ENCODE measurements around the gene SIRPB2.

SIRPB2 gene

GRCh38 chr20:1489764-1490436 is 1.3 kb downstream of the SIRPB2 start:
- Mint-ChIP-seq H3K9me3 (no peaks in the 10 kb centered on the region), H3K27me3 (peaks cover 23% of the 10 kb centered on the region), H3K4me1 (ENCODE audit: low read depth) (peaks cover 14% of the 10 kb centered on the region), H3K36me3 (ENCODE audit: low read depth) (no peaks in the 10 kb centered on the region), H3K4me3 (no peak overlapping the region), H3K27ac (no peak overlapping the region)

- no peaks in the 10 kb centered on the region for H3K9me3 Mint-ChIP-seq
- peaks cover 25% of the 10 kb centered on the region for H3K27me3 Mint-ChIP-seq
- H3K4me3 Mint-ChIP-seq, result no peak overlapping the region
- no peaks in the 10 kb centered on the region for H3K36me3 Mint-ChIP-seq (ENCODE audit: low read depth)
- peaks cover 14% of the 10 kb centered on the region for H3K4me1 Mint-ChIP-seq (ENCODE audit: low read depth)
- H3K27ac Mint-ChIP-seq, result no peak overlapping the region
These were observed 1.9 kb downstream of the SIRPB2 start for GRCh38 chr20:1489325-1489724.

- H3K27me3 Mint-ChIP-seq, result peaks cover 27% of the 10 kb centered on the region
- no peaks in the 10 kb centered on the region for H3K36me3 Mint-ChIP-seq (ENCODE audit: low read depth)
- no peaks in the 10 kb centered on the region for H3K9me3 Mint-ChIP-seq
- H3K4me3 Mint-ChIP-seq, result no peak overlapping the region
- no peak overlapping the region for H3K27ac Mint-ChIP-seq
- no peaks in the 10 kb centered on the region for H3K4me1 Mint-ChIP-seq (ENCODE audit: low read depth)
These were observed 4.7 kb downstream of the SIRPB2 start for GRCh38 chr20:1486566-1486965.

- H3K9me3 Mint-ChIP-seq, result no peaks in the 10 kb centered on the region
- H3K27me3 Mint-ChIP-seq, result peaks cover 22% of the 10 kb centered on the region
- no peaks in the 10 kb centered on the region for H3K4me1 Mint-ChIP-seq (ENCODE audit: low read depth)
- no peak overlapping the region for H3K4me3 Mint-ChIP-seq
- H3K36me3 Mint-ChIP-seq (ENCODE audit: low read depth), result no peaks in the 10 kb centered on the region
- no peak overlapping the region for H3K27ac Mint-ChIP-seq
These were observed 6.6 kb downstream of the SIRPB2 start for GRCh38 chr20:1484438-1485116.

- H3K36me3 Mint-ChIP-seq (ENCODE audit: low read depth), result no peaks in the 10 kb centered on the region
- H3K9me3 Mint-ChIP-seq, result no peaks in the 10 kb centered on the region
- H3K4me3 Mint-ChIP-seq, result no peak overlapping the region
- H3K27me3 Mint-ChIP-seq, result peaks cover 15% of the 10 kb centered on the region
- H3K4me1 Mint-ChIP-seq (ENCODE audit: low read depth), result no peaks in the 10 kb centered on the region
- H3K27ac Mint-ChIP-seq, result no peak overlapping the region
These were observed 11.2 kb downstream of the SIRPB2 start for GRCh38 chr20:1479831-1480595.

- Mint-ChIP-seq H3K27ac (no peak overlapping the region), H3K36me3 (ENCODE audit: low read depth) (no peaks in the 10 kb centered on the region), H3K4me1 (ENCODE audit: low read depth) (no peaks in the 10 kb centered on the region), H3K27me3 (peaks cover 4% of the 10 kb centered on the region), H3K4me3 (no peak overlapping the region), H3K9me3 (no peaks in the 10 kb centered on the region)
These were observed 12.7 kb downstream of the SIRPB2 start for GRCh38 chr20:1478566-1478965.

GRCh38 chr20:1477896-1478490 is 13.2 kb downstream of the SIRPB2 start:
- Mint-ChIP-seq H3K4me3 (no peak overlapping the region), H3K27ac (no peak overlapping the region)

GRCh38 chr20:1474817-1475603 is 16.2 kb downstream of the SIRPB2 start:
- Mint-ChIP-seq H3K9me3 (no peaks in the 10 kb centered on the region), H3K27ac (no peak overlapping the region), H3K36me3 (ENCODE audit: low read depth) (no peaks in the 10 kb centered on the region), H3K4me1 (ENCODE audit: low read depth) (no peaks in the 10 kb centered on the region), H3K27me3 (peaks cover 4% of the 10 kb centered on the region), H3K4me3 (no peak overlapping the region)

More at GRCh38 chr20:1477896-1478490, 13.2 kb downstream of the SIRPB2 start:
- Mint-ChIP-seq H3K9me3 (no peaks in the 10 kb centered on the region), H3K4me1 (ENCODE audit: low read depth) (no peaks in the 10 kb centered on the region), H3K27me3 (peaks cover 4% of the 10 kb centered on the region), H3K36me3 (ENCODE audit: low read depth) (no peaks in the 10 kb centered on the region)

- H3K36me3 Mint-ChIP-seq (ENCODE audit: low read depth), result no peaks in the 10 kb centered on the region
- H3K9me3 Mint-ChIP-seq, result no peaks in the 10 kb centered on the region
- no peaks in the 10 kb centered on the region for H3K4me1 Mint-ChIP-seq (ENCODE audit: low read depth)
- H3K4me3 Mint-ChIP-seq, result no peak overlapping the region
- H3K27me3 Mint-ChIP-seq, result peaks cover 4% of the 10 kb centered on the region
- H3K27ac Mint-ChIP-seq, result no peak overlapping the region
These were observed 16.9 kb downstream of the SIRPB2 start for GRCh38 chr20:1474325-1474724.

GRCh38 chr20:1473246-1474220 is 17.7 kb downstream of the SIRPB2 start:
- Mint-ChIP-seq H3K9me3 (no peaks in the 10 kb centered on the region), H3K36me3 (ENCODE audit: low read depth) (no peaks in the 10 kb centered on the region), H3K27me3 (peaks cover 10% of the 10 kb centered on the region), H3K27ac (no peak overlapping the region), H3K4me3 (no peak overlapping the region), H3K4me1 (ENCODE audit: low read depth) (no peaks in the 10 kb centered on the region)

GRCh38 chr20:1472556-1473245 is 18.5 kb downstream of the SIRPB2 start:
- Mint-ChIP-seq H3K4me3 (no peak overlapping the region), H3K9me3 (no peaks in the 10 kb centered on the region), H3K36me3 (ENCODE audit: low read depth) (no peaks in the 10 kb centered on the region), H3K27me3 (peaks cover 14% of the 10 kb centered on the region), H3K4me1 (ENCODE audit: low read depth) (peaks cover 5% of the 10 kb centered on the region), H3K27ac (no peak overlapping the region)

- no peaks in the 10 kb centered on the region for H3K9me3 Mint-ChIP-seq
- peaks cover 13% of the 10 kb centered on the region for H3K4me1 Mint-ChIP-seq (ENCODE audit: low read depth)
- H3K27ac Mint-ChIP-seq, result no peak overlapping the region
- H3K27me3 Mint-ChIP-seq, result peaks cover 17% of the 10 kb centered on the region
- H3K4me3 Mint-ChIP-seq, result no peak overlapping the region
- H3K36me3 Mint-ChIP-seq (ENCODE audit: low read depth), result no peaks in the 10 kb centered on the region
These were observed 20.0 kb downstream of the SIRPB2 start for GRCh38 chr20:1471242-1471641.

GRCh38 chr20:1469925-1470571 is 21.2 kb downstream of the SIRPB2 start:
- H3K4me3 Mint-ChIP-seq, result no peak overlapping the region
- no peaks in the 10 kb centered on the region for H3K36me3 Mint-ChIP-seq (ENCODE audit: low read depth)
- peaks cover 17% of the 10 kb centered on the region for H3K27me3 Mint-ChIP-seq
- H3K27ac Mint-ChIP-seq, result no peak overlapping the region
- peaks cover 24% of the 10 kb centered on the region for H3K4me1 Mint-ChIP-seq (ENCODE audit: low read depth)
- no peaks in the 10 kb centered on the region for H3K9me3 Mint-ChIP-seq
